HepG2 (cell line): Measurements from ENCODE around the gene OSGIN1. TPM values are rescaled to one million over a fixed set of nuclear protein-coding genes. Genes with fewer than 3 reads are reported as not detected.

ENCODE experiments used
- ATAC-seq: fragments of 200-7000 bp; cut with Tn5 transposase; 3 replicates; pipeline ENCODE4 v1.9.1; 2020; ENCODE audit warnings: mild to moderate bottlenecking, moderate library complexity
- BruUV-seq: library from RNA; stranded (reverse); fragments of 400-500 nt; replicated peaks from 2 replicates; lab custom pipeline; 2021; lab: Mats Ljungman, UMichigan
- CTCF ChIA-PET: fragments of 300-600 bp; formaldehyde crosslinking; extraction: SDS; loops from one replicate; lab custom pipeline; 2021; ENCODE audit warnings: low total read pairs, inconsistent platforms, low intra/inter-chr PET ratio; lab: Yijun Ruan, JAX
- POLR2A ChIA-PET: fragments of 350-600 bp; sonication (Branson Sonifier 250); formaldehyde crosslinking; loops from one replicate; lab custom pipeline; 2020; ENCODE audit warnings: antibody characterized with exemption, inconsistent platforms; lab: Yijun Ruan, JAX
- DNase-seq: peaks from one replicate; pipeline ENCODE4 v3.0.0-alpha.2; 2015; ENCODE audit warnings: low spot score
- FAIRE-seq: peaks from 3 replicates; lab custom pipeline; 2011; peaks lifted over from hg19 to GRCh38; lab: Jason Lieb, UNC
- H2AFZ ChIP-seq: one replicate; pipeline ENCODE4 v1.6.1; 2011; ENCODE audit warnings: low read length, inconsistent platforms
- H3K27ac ChIP-seq: fragments of 300-600 bp; 3 replicates; pipeline ENCODE4 v1.8.0; 2011; ENCODE audit warnings: mixed run types, mild to moderate bottlenecking, mixed read lengths, low read length, inconsistent platforms; ENCODE audit not compliant: insufficient read depth; ENCODE audit errors: extremely low read length
- H3K27me3 ChIP-seq, 2 experiments: fragments of 200-600 bp in 1 of 2; 2 replicates in 1 of 2; 3 replicates in 1 of 2; pipeline versions ENCODE4 v1.6.0 to v1.8.0; 2011; ENCODE audit warnings: low read length in 2 of 2, mild to moderate bottlenecking in 2 of 2, moderate library complexity in 2 of 2, inconsistent platforms in 1 of 2; ENCODE audit not compliant: insufficient read depth in 2 of 2, control insufficient read depth in 1 of 2
- H3K36me3 ChIP-seq, 2 experiments: fragments of 200-600 bp in 1 of 2; replicated peaks in 1 of 2; 2 replicates in 1 of 2; 3 replicates in 1 of 2; pipeline versions ENCODE4 v1.5.1 to v1.8.0; 2011; ENCODE audit warnings: low read length in 2 of 2, inconsistent platforms in 1 of 2; ENCODE audit not compliant: insufficient read depth in 2 of 2, control insufficient read depth in 1 of 2
- H3K4me1 ChIP-seq: 2 replicates; pipeline ENCODE4 v1.5.1; 2012; ENCODE audit warnings: low read length, inconsistent platforms; ENCODE audit not compliant: insufficient read depth
- H3K4me2 ChIP-seq: 2 replicates; pipeline ENCODE4 v1.6.0; 2011; ENCODE audit warnings: low read depth, low read length, inconsistent platforms
- H3K4me3 ChIP-seq, 3 experiments: fragments of 200-600 bp in 1 of 3; sonication (generic), shearing (Covaris generic) in 1 of 3; replicated peaks in 1 of 3; 2 replicates each; pipeline ENCODE4 v1.5.1; 2011 to 2016; ENCODE audit warnings: low read length in 3 of 3, inconsistent platforms in 2 of 3, low read depth in 2 of 3, mild to moderate bottlenecking in 2 of 3, control low read depth in 1 of 3, mixed read lengths in 1 of 3; ENCODE audit not compliant: insufficient read depth in 1 of 3
- H3K79me2 ChIP-seq: one replicate; pipeline ENCODE4 v1.6.1; 2011; ENCODE audit warnings: low read length, inconsistent platforms; ENCODE audit not compliant: insufficient read depth
- H3K9ac ChIP-seq: 2 replicates; pipeline ENCODE4 v1.6.0; 2011; ENCODE audit warnings: mild to moderate bottlenecking, low read depth, low read length, inconsistent platforms; ENCODE audit not compliant: insufficient read depth
- H3K9me3 ChIP-seq: 2 replicates; pipeline ENCODE4 v1.5.1; 2012; ENCODE audit warnings: mild to moderate bottlenecking, low read length
- H4K20me1 ChIP-seq: 2 replicates; pipeline ENCODE4 v1.6.0; 2011; ENCODE audit warnings: inconsistent platforms, mild to moderate bottlenecking, low read length, moderate library complexity; ENCODE audit not compliant: insufficient read depth
- HOXA9 ChIP-seq: sonication (generic); formaldehyde crosslinking; IDR thresholded peaks from 2 replicates; pipeline ENCODE4 v1.8.1; 2022; ENCODE audit warnings: missing genetic modification reagents, mild to moderate bottlenecking, moderate library complexity, borderline replicate concordance
- NAIF1 ChIP-seq: sonication (generic); formaldehyde crosslinking; IDR thresholded peaks from 2 replicates; pipeline ENCODE4 v1.5.0; 2020; ENCODE audit warnings: mild to moderate bottlenecking, missing genetic modification reagents, borderline replicate concordance
- NBN ChIP-seq: fragments of 450-650 bp; conservative IDR thresholded peaks from 2 replicates; pipeline ENCODE4 v1.6.1; 2017
- PAF1 ChIP-seq: IDR thresholded peaks from 2 replicates; pipeline ENCODE4 v1.6.1; 2016; ENCODE audit warnings: missing genetic modification reagents, missing compliant biosample characterization
- PAWR ChIP-seq: sonication (generic); formaldehyde crosslinking; IDR thresholded peaks from 2 replicates; pipeline ENCODE4 v1.4.0; 2020; ENCODE audit warnings: missing genetic modification reagents, mild to moderate bottlenecking, borderline replicate concordance
- SIN3A ChIP-seq: IDR thresholded peaks from 2 replicates; pipeline ENCODE4 v1.6.1; 2011; ENCODE audit warnings: low read depth, mild to moderate bottlenecking, control low read depth, low read length, borderline replicate concordance
- TBL1XR1 ChIP-seq: fragments of 150-350 bp; IDR thresholded peaks from 2 replicates; pipeline ENCODE4 v1.6.1; 2014; ENCODE audit warnings: borderline replicate concordance, low read length; ENCODE audit not compliant: partially characterized antibody
- TGIF2 ChIP-seq: IDR thresholded peaks from 2 replicates; pipeline ENCODE4 v1.6.1; 2016; ENCODE audit warnings: control low read depth, missing compliant biosample characterization
- ZBTB8A ChIP-seq: sonication (generic); formaldehyde crosslinking; IDR thresholded peaks from 2 replicates; pipeline ENCODE4 v1.4.0; 2020; ENCODE audit warnings: mild to moderate bottlenecking, low read depth, missing genetic modification reagents, borderline replicate concordance
- ZNF260 ChIP-seq: sonication (generic); formaldehyde crosslinking; IDR thresholded peaks from 2 replicates; pipeline ENCODE4 v1.4.0; 2020; ENCODE audit warnings: missing genetic modification reagents, low read depth, mild to moderate bottlenecking, borderline replicate concordance
- ZNF576 ChIP-seq: sonication (generic); formaldehyde crosslinking; IDR thresholded peaks from 2 replicates; pipeline ENCODE4 v1.4.0; 2020; ENCODE audit warnings: mild to moderate bottlenecking, missing genetic modification reagents
- ZNF589 ChIP-seq: sonication (generic); formaldehyde crosslinking; conservative IDR thresholded peaks from 2 replicates; pipeline ENCODE4 v1.8.0; 2022; ENCODE audit warnings: mild to moderate bottlenecking, moderate library complexity, missing genetic modification reagents
- ZNF598 ChIP-seq: sonication (generic); formaldehyde crosslinking; IDR thresholded peaks from 2 replicates; pipeline ENCODE4 v1.5.1; 2020; ENCODE audit warnings: mild to moderate bottlenecking, missing genetic modification reagents, borderline replicate concordance
- ZNF629 ChIP-seq: sonication (generic); formaldehyde crosslinking; conservative IDR thresholded peaks from 2 replicates; pipeline ENCODE4 v1.5.0; 2020; ENCODE audit warnings: missing genetic modification reagents
- ZNF703 ChIP-seq: sonication (generic); formaldehyde crosslinking; IDR thresholded peaks from 2 replicates; pipeline ENCODE4 v1.5.1; 2020; ENCODE audit warnings: missing genetic modification reagents, mild to moderate bottlenecking, moderate library complexity, borderline replicate concordance
- ZNF775 ChIP-seq: sonication (generic); formaldehyde crosslinking; IDR thresholded peaks from 2 replicates; pipeline ENCODE4 v1.4.0; 2020; ENCODE audit warnings: missing genetic modification reagents, mild to moderate bottlenecking, moderate library complexity, borderline replicate concordance
- ZNF83 ChIP-seq: sonication (generic); formaldehyde crosslinking; IDR thresholded peaks from 2 replicates; pipeline ENCODE4 v1.4.0; 2020; ENCODE audit warnings: missing genetic modification reagents, mild to moderate bottlenecking, borderline replicate concordance
- WGBS: methylation state at CpG from one replicate; pipeline ENCODE4 v1.1.6; 2017; ENCODE audit warnings: low lambda C conversion rate; 5-methylcytosine and 5-hydroxymethylcytosine counted together
- in situ Hi-C: cut with HindIII; loops from 2 replicates; pipeline ENCODE4 v1.10.0; 2017; ENCODE audit warnings: low pct_unique_long_range_greater_than_20kb; ENCODE audit not compliant: extremely low pct_ligation_motif_present
- intact Hi-C: fragments of 100-400 bp; cut with micrococcal nuclease; formaldehyde crosslinking; loops from one replicate; pipeline ENCODE4 v1.10.0; 2022; ENCODE audit not compliant: unreplicated experiment
- polyA plus RNA-seq, 8 experiments: library from polyadenylated mRNA; depleted of rRNA in 3 of 8; stranded (reverse) in 7 of 8; unstranded in 1 of 8; fragments of >200 nt; fragmentation: Illumina TruSeq in 4 of 8; extraction: Trizol in 4 of 8; gene quantifications; 2 replicates each; pipeline versions ENCODE4 v1.2.1 to v1.2.3, GENCODE V29; 2011 to 2016; ENCODE audit warnings: low read depth in 4 of 8, missing spikeins in 1 of 8, mixed read lengths in 1 of 8; ENCODE audit not compliant: insufficient read depth in 1 of 8
- total RNA-seq, 5 experiments: library from RNA; depleted of rRNA; stranded (reverse); fragments of >200 nt; fragmentation: Illumina TruSeq; extraction: Trizol; gene quantifications; 2 replicates each; pipeline ENCODE4 v1.2.3, GENCODE V29; 2016; ENCODE audit warnings: low read depth in 1 of 5

OSGIN1 gene
- total and polyA plus RNA-seq, 2 of the 13 experiments (the other 11 are each of a cell fraction or from before 2014, with no cell fraction given): 20.5 to 27.1 TPM

- POLR2A ChIA-PET: no interaction called here
- BruUV-seq: no TSS peak
- no peak overlapping the region for H3K4me2 ChIP-seq
- H3K79me2 ChIP-seq: no peaks in the 10 kb centered on the region
- no peak for FAIRE-seq
- in situ Hi-C loops (no loop called here), intact Hi-C loops (no loop called here)
- H3K36me3 ChIP-seq: peaks cover 17 to 19% of the 10 kb centered on the region in 2 experiments
- H3K27ac ChIP-seq: no peak overlapping the region
- H2AFZ ChIP-seq: no peak overlapping the region
- TF ChIP-seq NAIF1 (no peak), HOXA9 (CRISPR knock-in tag) (no peak), ZNF775 (CRISPR knock-in tag) (no peak), ZNF83 (CRISPR knock-in tag) (no peak), ZNF629 (CRISPR knock-in tag) (no peak), TBL1XR1 (no peak), SIN3A (no peak), ZNF703 (no peak), ZNF260 (CRISPR knock-in tag) (no peak), PAWR (CRISPR knock-in tag) (no peak), NBN (no peak), ZNF589 (no peak), ZBTB8A (no peak), ZNF598 (CRISPR knock-in tag) (no peak), ZNF576 (CRISPR knock-in tag) (no peak), PAF1 (CRISPR knock-in tag) (no peak), TGIF2 (CRISPR knock-in tag) (no peak)
- TF ChIP-seq, all 625 proteins: peak for 0
- Histone ChIP-seq H3K27me3 (no peaks in the 10 kb centered on the region), H3K9me3 (no peaks in the 10 kb centered on the region), H3K4me1 (no peaks in the 10 kb centered on the region), H4K20me1 (no peaks in the 10 kb centered on the region), H3K4me3 (no peak overlapping the region), H3K9ac (no peak overlapping the region)
- 93% methylated on average over 15 of the region's 15 CpGs for WGBS
- no peak for DNase-seq
- CTCF ChIA-PET: no interaction called here
- ATAC-seq: no peak
Measured at GRCh38 chr16:83907631-83908250, 45.3 kb upstream of the OSGIN1 start.
